ENCODE measurements around the gene RNPS1. TPM values are rescaled to one million over a fixed set of nuclear protein-coding genes. Genes with fewer than 3 reads are reported as not detected.

Gene RNPS1
- total and polyA plus RNA-seq, 12 donors: 61.7 to 136 (median 118) TPM

DNA sequence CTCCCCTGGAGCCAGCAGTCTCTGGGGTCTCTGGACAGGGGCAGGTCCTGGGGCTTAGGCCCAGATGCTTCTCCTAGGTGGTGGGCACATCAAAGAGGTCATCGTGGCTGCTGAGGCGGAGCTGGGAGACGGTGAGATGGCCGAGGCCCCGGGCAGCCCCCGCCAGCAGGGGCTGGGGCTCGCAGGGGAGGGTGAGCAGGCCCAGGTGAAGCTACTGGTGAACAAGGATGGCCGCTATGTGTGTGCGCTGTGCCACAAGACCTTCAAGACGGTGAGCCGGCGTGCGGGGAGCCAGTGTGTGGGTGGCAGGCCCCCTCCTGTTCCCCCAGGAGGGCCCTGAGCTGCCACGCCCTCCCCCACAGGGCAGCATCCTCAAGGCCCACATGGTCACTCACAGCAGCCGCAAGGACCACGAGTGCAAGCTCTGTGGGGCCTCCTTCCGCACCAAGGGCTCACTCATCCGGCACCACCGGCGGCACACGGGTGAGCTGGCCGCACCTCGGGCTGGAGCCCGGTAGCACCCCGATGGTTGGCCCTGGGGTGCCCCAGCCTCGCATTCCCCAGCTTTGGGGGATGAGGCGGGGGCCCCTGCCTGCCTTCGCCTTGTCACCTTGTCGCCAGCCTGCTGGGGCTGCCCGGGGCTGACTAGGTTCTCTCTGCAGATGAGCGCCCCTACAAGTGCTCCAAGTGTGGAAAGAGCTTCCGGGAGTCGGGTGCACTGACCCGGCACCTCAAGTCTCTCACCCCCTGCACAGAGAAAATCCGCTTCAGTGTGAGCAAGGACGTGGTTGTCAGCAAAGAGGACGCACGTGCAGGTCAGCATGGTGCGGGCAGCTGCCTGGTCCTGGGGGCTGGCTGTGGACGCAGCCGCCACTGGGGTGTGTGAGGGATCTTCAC, 35.6 kb downstream of the RNPS1 start:
- H3K36me3 ChIP-seq: peaks cover 18 to 86% (median 56%) of the 10 kb centered on the region in 9 donors
- peaks cover 0 to 22% (median 8%) of the 10 kb centered on the region in 7 donors for H3K27me3 ChIP-seq
- H3K4me1 ChIP-seq: peaks cover 7 to 16% (median 15%) of the 10 kb centered on the region in 9 donors
- DNase-seq (no peak), ATAC-seq (no peak)
- no peak overlapping the region for H3K4me3 ChIP-seq
- H3K27ac ChIP-seq: no peak overlapping the region
- TF ChIP-seq CTCF (IDR thresholded peaks at IDR 0.05): no peak
- H3K9me3 ChIP-seq: no peaks in the 10 kb centered on the region
- intact Hi-C loops (cut with DNase I): no loop called here
- WGBS, 2 donors: 90% methylated on average over 36 to 41 of the region's 41 CpGs

GRCh38 chr16:2231016-2231931, 36.7 kb downstream of the RNPS1 start:
- no peak for ATAC-seq
- no peaks in the 10 kb centered on the region for H3K9me3 ChIP-seq
- no peak overlapping the region for H3K27ac ChIP-seq
- peaks cover 18 to 97% (median 56%) of the 10 kb centered on the region in 9 donors for H3K36me3 ChIP-seq
- peaks cover 2 to 12% (median 7%) of the 10 kb centered on the region in 9 donors for H3K4me1 ChIP-seq
- intact Hi-C loops (cut with DNase I): no loop called here
- no peak for DNase-seq
- TF ChIP-seq CTCF (IDR thresholded peaks at IDR 0.05): no peak
- no peak overlapping the region for H3K4me3 ChIP-seq
- 89 to 90% methylated on average over 29 of the region's 29 CpGs for WGBS, 2 donors
- peaks cover 0 to 11% (median 2%) of the 10 kb centered on the region in 7 donors for H3K27me3 ChIP-seq

DNA sequence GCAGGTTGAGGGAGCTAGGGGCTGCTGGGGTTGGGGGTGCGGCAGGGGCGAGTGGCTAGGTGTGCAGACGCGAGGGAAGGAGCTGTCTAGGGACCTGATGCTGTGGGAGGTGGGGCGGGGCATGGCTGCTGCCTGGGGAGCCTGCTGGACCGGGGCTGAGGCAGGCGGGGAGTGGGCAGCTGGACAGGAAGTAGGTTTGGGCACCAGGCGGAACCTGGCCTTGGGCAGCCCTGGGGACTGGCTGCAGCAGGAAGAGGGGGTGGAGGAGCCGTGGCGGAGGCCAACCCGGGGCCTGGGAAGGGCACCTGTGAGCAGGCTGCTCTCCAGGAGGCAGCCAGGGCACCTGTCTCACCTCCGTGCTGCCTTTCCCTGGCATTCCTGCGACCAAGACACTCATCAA, 37.5 kb downstream of the RNPS1 start:
- TF ChIP-seq CTCF (IDR thresholded peaks at IDR 0.05): no peak
- Histone ChIP-seq H3K9me3 (no peaks in the 10 kb centered on the region), H3K27me3 (peaks cover 0 to 2% (median 0%) of the 10 kb centered on the region in 7 donors), H3K27ac (no peak overlapping the region), H3K4me3 (no peak overlapping the region), H3K36me3 (peaks cover 18 to 96% (median 53%) of the 10 kb centered on the region in 9 donors), H3K4me1 (peaks cover 0 to 13% (median 8%) of the 10 kb centered on the region in 9 donors)
- DNase-seq (no peak), ATAC-seq (no peak)
- intact Hi-C loops (cut with DNase I): no loop called here
- WGBS, 2 donors: 89 to 91% methylated on average over 13 of the region's 13 CpGs

DNA sequence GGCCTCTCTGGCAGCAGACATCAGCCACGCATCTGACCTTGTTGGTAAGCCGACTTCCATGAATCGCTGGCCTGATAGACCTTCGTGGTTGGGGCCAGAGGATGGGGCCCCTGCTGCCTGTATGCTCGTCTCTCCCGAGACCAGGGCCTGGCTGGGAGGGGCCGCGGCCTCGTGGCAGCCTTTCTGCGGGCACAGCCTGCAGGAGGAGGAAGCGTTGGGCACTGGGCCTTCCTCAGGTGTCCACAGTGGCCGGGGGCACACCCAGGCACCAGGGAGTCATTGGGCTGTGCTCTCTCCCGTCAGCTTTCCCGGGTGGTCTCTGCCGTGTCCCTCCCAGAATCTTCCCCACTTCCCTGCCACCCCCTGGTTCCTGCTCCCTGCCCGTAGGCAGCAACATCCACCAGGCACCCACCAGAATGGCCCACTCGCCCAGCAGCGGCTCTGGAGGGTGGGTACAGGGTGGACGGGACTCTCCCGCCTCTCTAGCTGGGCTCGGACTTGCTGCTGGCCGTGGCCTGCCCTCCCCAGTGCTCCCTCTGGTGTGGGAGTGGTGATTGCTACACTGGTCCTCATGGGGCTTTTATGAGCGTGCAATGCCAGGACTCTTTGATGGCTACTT, 38.2 kb downstream of the RNPS1 start:
- no peak overlapping the region for H3K4me3 ChIP-seq
- no peaks in the 10 kb centered on the region for H3K27me3 ChIP-seq
- no peak overlapping the region for H3K27ac ChIP-seq
- H3K9me3 ChIP-seq: no peaks in the 10 kb centered on the region
- no peak for TF ChIP-seq CTCF (IDR thresholded peaks at IDR 0.05)
- H3K36me3 ChIP-seq: peaks cover 18 to 90% (median 47%) of the 10 kb centered on the region in 9 donors
- peaks cover 3 to 20% (median 14%) of the 10 kb centered on the region in 9 donors for H3K4me1 ChIP-seq
- WGBS, 2 donors: 92% methylated on average over 23 of the region's 23 CpGs
- DNase-seq: no peak
- intact Hi-C loops (cut with DNase I): no loop called here
- ATAC-seq: no peak

Data from heart right ventricle (tissue), 16 donors.